ENCODE results near the gene STING1.
"Not testable (repeated sequence)": the region's sequence is repeated elsewhere in the genome, so short reads cannot be mapped to it uniquely, and the experiment has no call there.

The STING1 gene

GRCh38 chr5:139462586-139463276, 19.8 kb downstream of the STING1 start, which contains the start of gene ECSCR:
Gene ECSCR (minus strand): TSS chr5:139462743. CDS start chr5:139462670, 73 bp downstream.
- DNase-seq: no peak

GRCh38 chr5:139461698-139462097, 20.9 kb downstream of the STING1 start:
- DNase-seq: peak in 3 of 4 experiments; percentile 19 to 32 (median 21)

- DNase-seq: no peak
Measured at GRCh38 chr5:139461176-139461575, 21.4 kb downstream of the STING1 start.

GRCh38 chr5:139460455-139460854, 22.1 kb downstream of the STING1 start:
- DNase-seq: no peak

GRCh38 chr5:139459451-139459934, 23.1 kb downstream of the STING1 start:
- no peak for DNase-seq

- peak; percentile 53 to 70 (median 66) for DNase-seq
Measured at GRCh38 chr5:139458580-139459407, 23.8 kb downstream of the STING1 start.

- no peak for DNase-seq
Measured at GRCh38 chr5:139457653-139458306, 24.8 kb downstream of the STING1 start.

GRCh38 chr5:139457241-139457640, 25.3 kb downstream of the STING1 start:
- no peak for DNase-seq

- no peak for DNase-seq
Measured at GRCh38 chr5:139456776-139457175, 25.8 kb downstream of the STING1 start.

- DNase-seq: no peak
Measured at GRCh38 chr5:139454568-139455290, 27.8 kb downstream of the STING1 start.

- no peak for DNase-seq
Measured at GRCh38 chr5:139453683-139454567, 28.6 kb downstream of the STING1 start.

- DNase-seq: no peak
Measured at GRCh38 chr5:139451878-139452660, 30.5 kb downstream of the STING1 start.

GRCh38 chr5:139451176-139451575, 31.4 kb downstream of the STING1 start:
- no peak for DNase-seq

- DNase-seq: no peak
Measured at GRCh38 chr5:139446956-139447779, 35.4 kb downstream of the STING1 start.

GRCh38 chr5:139445325-139446170, 37.0 kb downstream of the STING1 start:
- no peak for DNase-seq

- DNase-seq: no peak
Measured at GRCh38 chr5:139443831-139444453, 38.6 kb downstream of the STING1 start.

- not testable (repeated sequence) for DNase-seq
Measured at GRCh38 chr5:139440416-139440815, 42.1 kb downstream of the STING1 start.

Data from suppressor macrophage (primary cell).